Measurements from ENCODE around the gene PDGFC. TPM values are rescaled to one million over a fixed set of nuclear protein-coding genes. Genes with fewer than 3 reads are reported as not detected.

PDGFC gene
- total RNA-seq, 1 donor from 2014 or later, result 56.7 TPM

GRCh38 chr4:156886481-156886880 lies 85.1 kb downstream of the PDGFC start:
- H3K4me3 ChIP-seq (ENCODE audit: low read depth, low read length), result no peak overlapping the region
- no peak for TF ChIP-seq CTCF (conservative IDR thresholded peaks at IDR 0.05; ENCODE audit: low read depth, low read length)
- no peak for DNase-seq (ENCODE audit: low read depth)

GRCh38 chr4:156885374-156885773 lies 86.2 kb downstream of the PDGFC start:
- no peak for TF ChIP-seq CTCF (conservative IDR thresholded peaks at IDR 0.05; ENCODE audit: low read depth, low read length)
- no peak for DNase-seq (ENCODE audit: low read depth)
- H3K4me3 ChIP-seq (ENCODE audit: low read depth, low read length), result no peak overlapping the region

- H3K4me3 ChIP-seq (ENCODE audit: low read depth, low read length), result no peak overlapping the region
- no peak for DNase-seq (ENCODE audit: low read depth)
- no peak for TF ChIP-seq CTCF (conservative IDR thresholded peaks at IDR 0.05; ENCODE audit: low read depth, low read length)
Observed at GRCh38 chr4:156884183-156884582, 87.4 kb downstream of the PDGFC start.

GRCh38 chr4:156875704-156876103 lies 95.9 kb downstream of the PDGFC start:
- H3K4me3 ChIP-seq (ENCODE audit: low read depth, low read length), result no peak overlapping the region
- DNase-seq (ENCODE audit: low read depth), result no peak
- no peak for TF ChIP-seq CTCF (conservative IDR thresholded peaks at IDR 0.05; ENCODE audit: low read depth, low read length)

GRCh38 chr4:156875055-156875454 lies 96.5 kb downstream of the PDGFC start:
- H3K4me3 ChIP-seq (ENCODE audit: low read depth, low read length), result no peak overlapping the region
- no peak for TF ChIP-seq CTCF (conservative IDR thresholded peaks at IDR 0.05; ENCODE audit: low read depth, low read length)
- no peak for DNase-seq (ENCODE audit: low read depth)

- no peak for DNase-seq (ENCODE audit: low read depth)
- TF ChIP-seq CTCF (conservative IDR thresholded peaks at IDR 0.05; ENCODE audit: low read depth, low read length), result no peak
- no peak overlapping the region for H3K4me3 ChIP-seq (ENCODE audit: low read depth, low read length)
Observed at GRCh38 chr4:156873799-156874198, 97.8 kb downstream of the PDGFC start.

- no peak overlapping the region for H3K4me3 ChIP-seq (ENCODE audit: low read depth, low read length)
- no peak for DNase-seq (ENCODE audit: low read depth)
- TF ChIP-seq CTCF (conservative IDR thresholded peaks at IDR 0.05; ENCODE audit: low read depth, low read length), result no peak
Observed at GRCh38 chr4:156870861-156871260, 100.7 kb downstream of the PDGFC start.
